Sigmoid colon (tissue), 4 donors: Measurements from ENCODE around the gene ADARB1.

Source experiments
- CTCF ChIP-seq, 4 experiments: fragments of 450-650 bp in 3 of 4; fragments of 200-600 bp in 1 of 4; IDR thresholded peaks; one replicate each; pipeline ENCODE4 v1.5.1; 2016 to 2019; ENCODE audit warnings: antibody characterized with exemption in 4 of 4, mild to moderate bottlenecking in 3 of 4, moderate library complexity in 2 of 4
- EP300 ChIP-seq, 4 donors: sonication (generic); formaldehyde crosslinking; IDR thresholded peaks; one replicate each; pipeline ENCODE4 v1.6.1; 2017; ENCODE audit warnings: antibody characterized with exemption in 4 of 4
- POLR2A ChIP-seq, 2 donors: fragments of 450-650 bp; IDR thresholded peaks; one replicate each; pipeline ENCODE4 v1.6.1; 2016; ENCODE audit warnings: antibody characterized with exemption in 2 of 2, mild to moderate bottlenecking in 2 of 2, moderate library complexity in 2 of 2
- POLR2AphosphoS5 ChIP-seq, 4 donors: sonication (generic); formaldehyde crosslinking; IDR thresholded peaks; one replicate each; pipeline ENCODE4 v1.6.1; 2017; ENCODE audit warnings: antibody characterized with exemption in 4 of 4

GRCh38 chr21:45220714-45221490 lies 146.5 kb downstream of the ADARB1 start:
- TF ChIP-seq CTCF (IDR thresholded peaks at IDR 0.05), result no peak
- no peak for TF ChIP-seq POLR2A (IDR thresholded peaks at IDR 0.05)
- no peak for TF ChIP-seq EP300 (IDR thresholded peaks at IDR 0.05)
- no peak for TF ChIP-seq POLR2AphosphoS5 (IDR thresholded peaks at IDR 0.05)
